ENCODE results near the gene ARG1.

GRCh38 chr6:131631625-131632289, 58.7 kb downstream of the ARG1 start:
- TF ChIP-seq POLR2A (IDR thresholded peaks at IDR 0.05) (no peak), CTCF (IDR thresholded peaks at IDR 0.05) (no peak)

All from tibial nerve (tissue), 3 donors.